Transverse colon (tissue), 4 donors: ENCODE data around the gene GJB4. TPM values are rescaled to one million over a fixed set of nuclear protein-coding genes. Genes with fewer than 3 reads are reported as not detected.

ENCODE experiments used
- DNase-seq: peaks from one replicate; pipeline ENCODE4 v3.0.0-alpha.2; 2019
- H3K27ac ChIP-seq, 4 donors: fragments of 200-600 bp; sonication (generic); 2 replicates each; pipeline ENCODE4 v1.5.1; 2016 to 2018; ENCODE audit warnings: inconsistent platforms in 4 of 4
- H3K27me3 ChIP-seq: fragments of 200-600 bp; sonication (generic); 2 replicates; pipeline ENCODE4 v1.5.1; 2017; ENCODE audit warnings: inconsistent platforms
- H3K36me3 ChIP-seq, 4 donors: fragments of 200-600 bp; sonication (generic); 2 replicates each; pipeline ENCODE4 v1.5.1; 2017 to 2019; ENCODE audit warnings: inconsistent platforms in 4 of 4
- H3K4me1 ChIP-seq, 4 donors: fragments of 200-600 bp; sonication (generic); 2 replicates each; pipeline ENCODE4 v1.5.1; 2017 to 2020; ENCODE audit warnings: inconsistent platforms in 4 of 4
- H3K4me3 ChIP-seq, 4 donors: fragments of 200-600 bp; sonication (generic); 1 replicate in 1 of 4; 2 replicates in 3 of 4; pipeline versions ENCODE4 v1.5.1 to v1.6.1; 2017 to 2019; ENCODE audit warnings: inconsistent platforms in 4 of 4
- H3K9me3 ChIP-seq, 2 donors: fragments of 200-600 bp; sonication (generic); 2 replicates each; pipeline ENCODE4 v1.5.1; 2017 to 2019; ENCODE audit warnings: inconsistent platforms in 2 of 2
- CTCF ChIP-seq, 5 experiments: fragments of 200-600 bp in 3 of 5; fragments of 450-650 bp in 2 of 5; sonication (generic) in 3 of 5; IDR thresholded peaks; 1 replicate in 2 of 5; 2 replicates in 3 of 5; pipeline ENCODE4 v1.5.1; 2016 to 2017; ENCODE audit warnings: antibody characterized with exemption in 5 of 5, inconsistent platforms in 3 of 5, mild to moderate bottlenecking in 2 of 5, moderate library complexity in 1 of 5
- EP300 ChIP-seq: sonication (generic); formaldehyde crosslinking; IDR thresholded peaks from one replicate; pipeline ENCODE4 v1.6.1; 2017; ENCODE audit warnings: antibody characterized with exemption, low read depth
- POLR2A ChIP-seq: fragments of 450-650 bp; IDR thresholded peaks from one replicate; pipeline ENCODE4 v1.6.1; 2016; ENCODE audit warnings: antibody characterized with exemption, mild to moderate bottlenecking, moderate library complexity
- POLR2AphosphoS5 ChIP-seq, 3 donors: sonication (generic); formaldehyde crosslinking; IDR thresholded peaks; one replicate each; pipeline ENCODE4 v1.6.1; 2016; ENCODE audit warnings: antibody characterized with exemption in 3 of 3
- WGBS, 2 donors: methylation state at CpG; one replicate each; pipeline ENCODE4 v1.1.5; 2018; ENCODE audit warnings: low coverage in 1 of 2; 5-methylcytosine and 5-hydroxymethylcytosine counted together
- in situ Hi-C, 4 donors: fragments of 200-750 bp; cut with MboI; loops; one replicate each; pipeline versions ENCODE4 v1.15.0 to v1.15.1; 2017; ENCODE audit warnings: low sequenced_read_pairs in 3 of 4, low pct_ligation_motif_present in 1 of 4, low pct_unique_long_range_greater_than_20kb in 1 of 4
- intact Hi-C: fragments of 100-400 bp; cut with DNase I; formaldehyde crosslinking; loops from one replicate; pipeline ENCODE4 v1.15.1; 2023; ENCODE audit warnings: low total_unique reads
- total RNA-seq, 4 donors: library from RNA; depleted of rRNA; stranded (reverse); fragments of >200 nt; gene quantifications; one replicate each; pipeline ENCODE4 v1.1.0, GENCODE V29; 2016

The GJB4 gene
- total RNA-seq, 4 donors from 2014 or later = 0.32 TPM; not detected in 3

GRCh38 chr1:34746101-34746500, 13.4 kb upstream of the GJB4 start:
- intact Hi-C loops (loop anchor here (10.0 kb wide), 1 partner anchor 1111 kb away; no protein-coding TSS in a partner anchor), in situ Hi-C loops (loop anchor here in 3 of 4 donors (10.0 to 25.0 kb wide), 3 partner anchors 281 to 1109 kb away; no protein-coding TSS in a partner anchor)
- TF ChIP-seq CTCF (IDR thresholded peaks at IDR 0.05) = no peak
- TF ChIP-seq EP300 = no peak
- no peak for DNase-seq
- Histone ChIP-seq H3K27ac (no peak overlapping the region), H3K4me1 (peaks cover 0 to 4% (median 2%) of the 10 kb centered on the region in 4 donors), H3K27me3 (no peaks in the 10 kb centered on the region), H3K36me3 (no peaks in the 10 kb centered on the region), H3K4me3 (no peak overlapping the region), H3K9me3 (no peaks in the 10 kb centered on the region)
- WGBS, 2 donors = 89% methylated on average over 4 of the region's 4 CpGs; no CpG with 5 or more reads in 1 of the 2 donors

GRCh38 chr1:34746785-34747637, 12.5 kb upstream of the GJB4 start:
- DNase-seq = peak; percentile 21
- intact Hi-C loops = loop anchor here (10.0 kb wide), 1 partner anchor 1112 kb away; no protein-coding TSS in a partner anchor
- WGBS, 2 donors = 55 to 71% methylated on average over 3 to 18 of the region's 18 CpGs
- no peak for TF ChIP-seq CTCF (IDR thresholded peaks at IDR 0.05)
- no peak for TF ChIP-seq POLR2AphosphoS5 (IDR thresholded peaks at IDR 0.05)
- no peak for TF ChIP-seq EP300
- no peak for TF ChIP-seq POLR2A
- peaks cover 0 to 4% (median 2%) of the 10 kb centered on the region in 4 donors for H3K4me1 ChIP-seq
- H3K27ac ChIP-seq = no peak overlapping the region
- no peaks in the 10 kb centered on the region for H3K36me3 ChIP-seq
- in situ Hi-C loops = loop anchor here in 3 of 4 donors (10.0 to 25.0 kb wide), 3 partner anchors 282 to 1110 kb away; no protein-coding TSS in a partner anchor
- no peaks in the 10 kb centered on the region for H3K27me3 ChIP-seq
- H3K4me3 ChIP-seq = no peak overlapping the region
- no peaks in the 10 kb centered on the region for H3K9me3 ChIP-seq

- 84% methylated on average over 6 of the region's 6 CpGs; no CpG with 5 or more reads in 1 of the 2 donors for WGBS, 2 donors
- no peaks in the 10 kb centered on the region for H3K9me3 ChIP-seq
- intact Hi-C loops (loop anchor here (10.0 kb wide), 1 partner anchor 1113 kb away; no protein-coding TSS in a partner anchor), in situ Hi-C loops (loop anchor here in 3 of 4 donors (10.0 to 25.0 kb wide), 3 partner anchors 283 to 1110 kb away; no protein-coding TSS in a partner anchor)
- TF ChIP-seq POLR2A (no peak), EP300 (no peak), CTCF (IDR thresholded peaks at IDR 0.05) (no peak), POLR2AphosphoS5 (IDR thresholded peaks at IDR 0.05) (no peak)
- H3K4me3 ChIP-seq = no peak overlapping the region
- H3K27me3 ChIP-seq = no peaks in the 10 kb centered on the region
- no peak overlapping the region for H3K27ac ChIP-seq
- peaks cover 0 to 1% (median 0%) of the 10 kb centered on the region in 4 donors for H3K4me1 ChIP-seq
- DNase-seq = no peak
- no peaks in the 10 kb centered on the region for H3K36me3 ChIP-seq
These were observed 11.9 kb upstream of the GJB4 start for GRCh38 chr1:34747638-34747941.

GRCh38 chr1:34749992-34750391, 9.5 kb upstream of the GJB4 start:
- Histone ChIP-seq H3K27me3 (no peaks in the 10 kb centered on the region), H3K27ac (no peak overlapping the region), H3K4me3 (no peak overlapping the region), H3K4me1 (no peaks in the 10 kb centered on the region), H3K9me3 (no peaks in the 10 kb centered on the region), H3K36me3 (no peaks in the 10 kb centered on the region)
- intact Hi-C loops (loop anchor here (10.0 kb wide), 1 partner anchor 1115 kb away; no protein-coding TSS in a partner anchor), in situ Hi-C loops (loop anchor here in 3 of 4 donors (10.0 to 25.0 kb wide), 3 partner anchors 285 to 1113 kb away; no protein-coding TSS in a partner anchor)
- no peak for TF ChIP-seq POLR2AphosphoS5 (IDR thresholded peaks at IDR 0.05)
- no peak for TF ChIP-seq POLR2A
- TF ChIP-seq CTCF (IDR thresholded peaks at IDR 0.05) = no peak
- TF ChIP-seq EP300 = no peak
- DNase-seq = no peak
- 70 to 88% methylated on average over 3 to 8 of the region's 8 CpGs for WGBS, 2 donors
